ENCODE measurements around the gene ZWILCH. TPM values are rescaled to one million over a fixed set of nuclear protein-coding genes. Genes with fewer than 3 reads are reported as not detected.
A peak's percentile ranks its signal among the peaks of the same experiment; 100 is the strongest.

Gene ZWILCH
- total and polyA plus RNA-seq, 9 donors: 3.5 to 9.6 (median 6.2) TPM

DNA sequence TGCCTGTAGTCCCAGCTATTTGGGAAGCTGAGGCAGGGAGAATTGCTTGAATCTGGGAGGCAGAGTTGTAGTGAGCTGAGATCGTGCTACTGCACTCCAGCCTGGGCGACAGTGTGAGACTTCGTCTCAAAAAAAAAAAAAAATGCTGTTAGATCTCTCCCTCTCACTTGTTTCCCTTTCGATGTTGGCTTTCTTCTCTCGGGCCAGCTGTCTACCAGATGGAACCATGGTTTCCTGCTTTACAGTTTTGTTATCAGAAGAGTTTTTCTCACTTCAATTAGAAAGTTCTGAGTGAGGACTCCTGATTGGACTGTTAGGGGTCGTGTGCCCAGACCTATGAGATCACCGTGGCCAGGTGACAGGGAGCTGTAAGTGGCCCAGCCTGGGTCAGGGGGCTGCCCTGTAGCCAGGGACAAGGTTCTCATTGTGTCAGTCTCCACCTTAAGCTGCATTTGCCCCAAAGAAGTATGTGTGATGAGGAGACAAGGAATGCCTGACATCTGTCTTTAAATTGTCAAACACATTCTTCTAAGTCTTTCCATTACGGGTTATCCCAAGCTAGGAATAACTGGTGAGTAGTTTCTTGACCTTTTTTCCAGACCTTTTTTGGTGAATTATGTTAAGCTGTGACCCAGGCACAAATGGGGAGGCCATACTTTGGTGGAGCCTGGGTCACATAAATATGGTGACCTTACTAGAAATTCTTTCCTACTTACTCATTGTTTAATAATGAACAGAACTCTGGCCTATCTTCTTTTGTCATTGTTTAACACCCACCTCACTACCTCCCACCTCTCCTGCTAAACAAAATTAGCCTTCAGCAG is 32.7 kb upstream of the ZWILCH start:
- intact Hi-C loops (cut with DNase I): no loop called here
- no peak overlapping the region for H3K27ac ChIP-seq

DNA sequence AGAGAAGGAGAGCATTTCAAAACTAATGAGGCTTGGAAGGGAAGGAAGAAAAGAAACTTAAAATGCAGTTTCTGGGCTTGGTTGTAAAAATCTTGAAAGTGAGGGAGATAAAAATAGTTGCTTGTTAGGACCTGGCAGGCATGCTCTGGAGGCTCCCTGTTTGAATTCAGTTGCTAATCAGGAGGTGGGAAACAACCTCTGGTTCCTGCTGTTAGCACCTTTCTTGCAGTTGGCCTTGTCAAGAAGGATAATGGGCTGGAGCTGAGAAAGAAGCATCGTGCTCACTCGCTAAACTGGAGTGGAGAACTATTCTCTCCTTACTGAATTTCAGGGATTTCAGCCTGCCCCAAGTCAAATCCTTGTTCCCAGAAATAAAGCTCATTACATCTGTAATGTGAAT is 31.0 kb upstream of the ZWILCH start:
- Histone ChIP-seq H3K4me1 (ENCODE audit: insufficient read depth) (peaks cover 4% of the 10 kb centered on the region), H3K4me3 (no peak overlapping the region), H3K27me3 (no peaks in the 10 kb centered on the region), H3K36me3 (no peaks in the 10 kb centered on the region), H3K27ac (no peak overlapping the region), H3K9me3 (no peaks in the 10 kb centered on the region)
- 63 to 85% (median 73%) methylated on average over 2 of the region's 2 CpGs for WGBS, 3 donors
- no peak for DNase-seq
- intact Hi-C loops (cut with DNase I): no loop called here
- TF ChIP-seq POLR2A (IDR thresholded peaks at IDR 0.05) (no peak), CTCF (IDR thresholded peaks at IDR 0.05) (no peak), EP300 (IDR thresholded peaks at IDR 0.05) (no peak)

More for the DNA sequence above, 32.7 kb upstream of the ZWILCH start:
- Histone ChIP-seq H3K27me3 (no peaks in the 10 kb centered on the region), H3K4me1 (ENCODE audit: insufficient read depth) (peaks cover 4% of the 10 kb centered on the region), H3K4me3 (no peak overlapping the region), H3K9me3 (no peaks in the 10 kb centered on the region), H3K36me3 (no peaks in the 10 kb centered on the region)
- TF ChIP-seq POLR2A (IDR thresholded peaks at IDR 0.05): no peak
- TF ChIP-seq CTCF (IDR thresholded peaks at IDR 0.05): no peak
- TF ChIP-seq EP300 (IDR thresholded peaks at IDR 0.05): no peak
- peak in 3 of 5 donors; percentile 27 to 29 (median 28) for DNase-seq
- WGBS, 3 donors: 9 to 13% (median 12%) methylated on average over 8 of the region's 8 CpGs

DNA sequence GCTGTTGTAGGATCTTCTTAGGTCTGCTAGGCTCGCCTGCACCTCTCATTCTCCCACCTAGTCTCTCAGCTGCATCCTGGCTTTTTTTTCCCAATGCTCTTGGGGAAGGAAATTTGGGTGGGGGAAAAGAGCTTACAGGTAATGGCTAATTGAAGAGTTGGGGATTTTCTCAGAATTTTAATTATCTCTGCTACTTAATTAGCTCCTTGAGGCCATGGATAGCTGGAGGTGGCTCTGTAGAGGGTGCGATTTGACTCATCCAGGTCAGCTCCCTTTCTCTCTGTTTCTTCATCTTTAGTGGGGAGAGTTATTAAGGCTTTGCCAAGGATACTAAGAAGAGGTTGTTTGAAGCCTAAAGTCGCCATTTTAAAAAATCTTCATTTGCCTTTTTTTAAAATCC is 30.2 kb upstream of the ZWILCH start:
- no peaks in the 10 kb centered on the region for H3K9me3 ChIP-seq
- H3K4me3 ChIP-seq: no peak overlapping the region
- intact Hi-C loops (cut with DNase I): no loop called here
- H3K27ac ChIP-seq: no peak overlapping the region
- TF ChIP-seq EP300 (IDR thresholded peaks at IDR 0.05) (no peak), CTCF (IDR thresholded peaks at IDR 0.05) (no peak), POLR2A (IDR thresholded peaks at IDR 0.05) (no peak)
- peaks cover 4% of the 10 kb centered on the region for H3K4me1 ChIP-seq (ENCODE audit: insufficient read depth)
- no peak for DNase-seq
- WGBS, 3 donors: 97 to 99% (median 98%) methylated on average over 3 of the region's 3 CpGs
- no peaks in the 10 kb centered on the region for H3K27me3 ChIP-seq
- no peaks in the 10 kb centered on the region for H3K36me3 ChIP-seq

- no peaks in the 10 kb centered on the region for H3K27me3 ChIP-seq
- H3K4me1 ChIP-seq (ENCODE audit: insufficient read depth): peaks cover 4% of the 10 kb centered on the region
- no peak overlapping the region for H3K4me3 ChIP-seq
- H3K27ac ChIP-seq: no peak overlapping the region
- intact Hi-C loops (cut with DNase I): no loop called here
- no peak for DNase-seq
- 88 to 90% (median 89%) methylated on average over 4 of the region's 4 CpGs for WGBS, 3 donors
- TF ChIP-seq EP300 (IDR thresholded peaks at IDR 0.05): no peak
- TF ChIP-seq CTCF (IDR thresholded peaks at IDR 0.05): no peak
- TF ChIP-seq POLR2A (IDR thresholded peaks at IDR 0.05): no peak
- H3K36me3 ChIP-seq: no peaks in the 10 kb centered on the region
- H3K9me3 ChIP-seq: no peaks in the 10 kb centered on the region
These were observed 28.6 kb upstream of the ZWILCH start for GRCh38 chr15:66476535-66476934.

All from ovary (tissue), 9 donors.